HG03432 (cell line): Measurements from ENCODE around the gene GFPT2.
"Not testable (repeated sequence)": the region's sequence is repeated elsewhere in the genome, so short reads cannot be mapped to it uniquely, and the experiment has no call there.

Experiments used
- ATAC-seq: cut with Tn5 transposase; IDR thresholded peaks from one replicate; pipeline ENCODE4 v1.9.1; 2021; ENCODE audit warnings: mild to moderate bottlenecking, moderate library complexity; ENCODE audit not compliant: unreplicated experiment

Gene GFPT2

DNA sequence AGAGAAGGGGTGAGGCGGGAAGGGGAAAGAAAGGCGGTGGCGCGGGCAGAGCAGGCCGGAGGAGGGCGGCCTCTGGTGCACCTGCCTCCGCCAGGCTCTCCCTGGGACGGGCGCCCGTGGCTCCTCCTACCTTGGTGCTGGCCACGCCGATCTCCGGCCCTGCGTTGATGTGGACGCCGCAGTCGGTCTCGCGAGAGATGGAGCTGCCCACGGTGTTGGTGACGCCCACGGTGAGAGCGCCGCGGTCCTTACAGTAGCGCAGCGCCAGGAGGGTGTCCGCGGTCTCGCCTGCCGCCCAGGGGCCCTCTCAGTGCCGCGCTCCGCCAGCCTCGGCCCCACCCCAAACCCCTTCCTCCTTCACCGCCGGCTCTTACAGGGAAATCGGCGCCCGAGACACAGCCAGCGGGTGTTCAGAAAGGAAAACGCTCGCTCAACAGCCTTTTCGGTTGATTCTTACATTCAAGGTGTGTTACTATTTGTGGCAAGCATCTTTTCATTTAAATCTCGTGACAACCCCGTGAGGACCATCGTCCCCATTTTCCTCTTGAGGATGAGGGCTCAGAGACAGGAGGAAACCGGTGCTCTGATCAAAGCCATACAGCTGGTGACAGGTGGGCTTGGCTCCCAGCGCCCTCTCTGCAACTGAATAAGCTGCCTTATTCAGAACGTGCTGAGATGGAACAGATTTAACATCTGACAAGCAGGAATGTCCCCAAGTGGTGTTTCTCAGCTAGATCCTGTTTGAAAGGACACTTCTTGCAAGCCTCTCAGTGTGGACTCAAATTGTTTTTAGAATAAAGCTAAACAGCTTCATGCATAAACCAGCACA lies 39.2 kb downstream of the GFPT2 start:
- ATAC-seq, result peak; percentile 76

- no peak for ATAC-seq
Measured at GRCh38 chr5:180311216-180311615, 41.9 kb downstream of the GFPT2 start.

GRCh38 chr5:180306796-180307195 lies 46.3 kb downstream of the GFPT2 start:
- ATAC-seq, result no peak

- no peak for ATAC-seq
Measured at GRCh38 chr5:180305481-180305880, 47.7 kb downstream of the GFPT2 start.

- ATAC-seq, result no peak
Measured at GRCh38 chr5:180304431-180305375, 48.4 kb downstream of the GFPT2 start.

GRCh38 chr5:180304016-180304292 lies 49.2 kb downstream of the GFPT2 start:
- no peak for ATAC-seq

- no peak for ATAC-seq
Measured at GRCh38 chr5:180303226-180304015, 49.7 kb downstream of the GFPT2 start.

DNA sequence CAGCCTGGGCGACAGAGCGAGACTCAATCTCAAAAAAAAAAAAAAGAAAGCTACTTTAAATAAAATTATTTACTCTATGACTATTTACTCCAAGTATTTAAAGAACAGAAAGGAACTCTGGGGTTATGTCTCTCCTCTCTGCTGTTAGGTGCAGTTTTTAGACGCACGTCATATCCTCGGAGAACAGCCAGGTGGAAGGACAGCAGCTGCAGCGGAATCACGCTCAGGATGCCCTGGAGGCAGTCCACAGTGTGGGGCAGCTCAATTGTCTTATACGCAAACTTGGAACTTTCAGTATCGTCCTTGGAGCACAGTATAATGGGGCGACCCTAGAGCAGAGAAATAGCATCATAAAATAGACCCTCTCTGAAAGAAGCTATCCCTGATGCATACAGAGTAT lies 50.9 kb downstream of the GFPT2 start:
- ATAC-seq, result no peak

- ATAC-seq, result no peak
Measured at GRCh38 chr5:180301253-180301652, 51.9 kb downstream of the GFPT2 start.

DNA sequence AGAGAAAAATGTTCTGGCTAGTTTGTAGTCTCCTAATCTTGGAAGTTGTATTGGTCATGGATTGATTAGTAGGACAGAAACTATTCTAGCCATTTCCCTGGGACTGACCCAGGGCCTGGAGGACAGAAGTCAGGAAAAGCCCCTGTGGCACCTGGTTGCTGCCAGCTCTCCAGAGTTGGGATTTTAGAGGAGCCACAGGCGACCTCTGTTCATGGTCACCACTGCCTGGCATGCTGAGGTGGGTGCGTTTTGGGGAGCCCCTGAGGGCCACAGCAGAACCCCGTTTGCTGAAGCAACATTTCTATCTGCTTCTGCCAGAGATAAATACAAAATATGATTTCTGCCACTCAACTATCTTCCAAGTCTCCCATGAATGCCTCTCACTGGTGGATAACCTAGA lies 53.6 kb downstream of the GFPT2 start:
- ATAC-seq, result no peak

DNA sequence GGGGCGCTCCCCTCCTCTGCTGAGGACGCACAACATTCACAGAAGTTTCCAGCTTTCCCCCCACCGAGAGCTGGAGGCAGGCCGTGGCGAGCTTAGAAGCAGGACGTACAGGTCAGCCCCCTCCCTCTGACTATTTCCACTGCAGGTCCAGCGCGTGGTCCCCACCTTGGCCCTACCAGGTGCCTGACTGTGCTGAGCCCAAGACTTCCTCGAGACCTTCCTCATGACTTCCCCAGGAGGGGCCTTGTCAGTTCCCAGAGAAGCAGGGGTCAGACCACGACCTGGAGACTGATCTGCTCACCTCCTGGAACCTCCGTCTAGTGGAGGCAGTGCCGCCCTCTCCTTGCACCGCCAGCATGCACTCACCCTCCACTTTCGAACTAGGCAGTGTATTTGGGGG lies 54.1 kb downstream of the GFPT2 start:
- not testable (repeated sequence) for ATAC-seq

- no peak for ATAC-seq
Measured at GRCh38 chr5:180297587-180298282, 55.4 kb downstream of the GFPT2 start.

DNA sequence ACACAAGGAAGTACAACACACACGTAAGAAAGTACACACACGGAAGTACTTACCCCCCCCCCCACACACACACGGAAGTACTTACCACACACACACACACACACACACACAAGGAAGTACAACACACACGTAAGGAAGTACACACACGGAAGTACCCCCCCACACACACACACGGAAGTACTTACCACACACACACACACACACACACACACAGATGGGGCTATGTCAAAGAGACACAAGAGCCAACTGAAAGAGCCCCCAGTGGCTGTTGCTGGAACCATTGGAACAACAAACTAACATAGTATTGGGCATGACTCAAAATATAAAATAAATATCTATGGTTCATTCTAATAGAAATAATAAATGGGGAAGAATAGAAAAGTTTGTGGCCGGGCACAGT lies 56.4 kb downstream of the GFPT2 start:
- no peak for ATAC-seq

GRCh38 chr5:180294913-180295555 lies 58.1 kb downstream of the GFPT2 start:
- no peak for ATAC-seq

GRCh38 chr5:180294411-180294810 lies 58.7 kb downstream of the GFPT2 start:
- ATAC-seq, result no peak

- ATAC-seq, result peak; percentile 88
Measured at GRCh38 chr5:180291943-180292831, 60.9 kb downstream of the GFPT2 start, which contains the start of gene MAPK9. Gene MAPK9, minus strand, starts transcription at chr5:180292083. Its CDS starts 11,522 bp downstream, at chr5:180280561.

DNA sequence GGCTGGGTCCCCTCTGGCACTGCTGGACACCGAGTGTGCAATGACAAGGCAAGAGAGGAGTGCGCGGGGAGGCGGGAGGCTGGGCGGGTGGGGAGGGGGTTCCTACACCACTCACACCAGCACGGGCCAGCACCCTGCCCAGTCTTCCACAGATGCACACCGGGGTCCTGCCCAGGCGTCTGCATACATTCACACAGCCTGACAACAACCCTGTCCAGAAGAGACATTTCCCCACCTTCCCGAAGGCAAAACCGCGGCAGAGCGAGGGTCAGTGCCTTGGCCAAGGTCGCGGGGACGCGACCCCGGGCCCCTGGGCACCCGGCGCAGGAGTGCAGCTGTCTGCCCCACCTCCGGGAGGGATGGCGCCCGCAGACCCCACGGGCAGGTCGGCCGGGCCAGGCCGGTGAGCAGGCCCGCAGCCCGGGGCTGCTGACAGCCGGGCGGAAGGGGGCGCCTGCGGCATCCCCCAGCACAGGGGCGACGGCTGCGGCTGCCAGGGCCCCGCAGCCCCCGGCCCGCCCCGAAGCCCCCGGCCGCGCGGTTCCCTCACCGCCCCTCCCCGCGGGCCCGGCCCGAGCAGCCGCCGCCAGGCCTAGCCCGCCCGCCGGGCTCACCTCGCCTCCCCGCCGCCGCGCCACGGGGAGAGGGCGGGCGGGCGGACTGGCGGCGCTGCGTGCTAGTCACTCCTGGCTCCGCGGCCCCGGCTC lies 61.7 kb downstream of the GFPT2 start:
- peak; percentile 38 for ATAC-seq

DNA sequence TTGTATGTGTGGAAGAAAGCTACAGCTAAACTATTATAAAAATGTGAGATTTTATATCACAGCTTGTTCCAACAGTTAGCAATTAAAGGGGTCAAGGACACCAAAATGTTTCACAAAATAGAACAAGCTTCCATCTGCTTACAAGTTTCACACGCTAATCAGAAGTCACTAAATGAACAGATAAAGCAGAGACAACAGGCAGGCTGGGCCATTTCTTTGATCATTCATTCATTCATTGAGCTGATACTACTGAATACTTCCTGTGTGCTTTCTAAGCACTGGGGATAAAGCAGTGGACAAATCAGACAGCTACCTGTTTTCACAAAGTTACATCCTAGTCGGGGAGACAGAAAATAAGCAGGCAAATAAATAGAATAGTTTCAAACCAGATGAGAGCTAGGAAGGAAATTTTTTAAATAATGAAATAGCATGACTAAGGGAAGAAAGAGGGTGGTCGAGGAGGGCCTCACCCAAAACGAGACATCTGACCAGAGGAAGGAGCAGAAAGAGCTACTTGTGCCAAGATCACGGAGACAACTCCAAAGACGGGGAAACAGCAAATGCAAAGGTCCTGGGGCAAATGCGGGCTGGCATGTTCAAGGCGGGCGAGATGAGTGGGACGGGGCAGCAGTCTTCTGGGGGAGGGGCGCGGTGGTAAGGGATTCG lies 62.4 kb downstream of the GFPT2 start:
- ATAC-seq, result no peak
